Measurements from ENCODE around the gene ZBTB7C. TPM values are rescaled to one million over a fixed set of nuclear protein-coding genes. Genes with fewer than 3 reads are reported as not detected.
A peak's percentile ranks its signal among the peaks of the same experiment; 100 is the strongest.

The ZBTB7C gene
- total RNA-seq, 1 donor from 2014 or later: 0.67 TPM

- no peak for DNase-seq (ENCODE audit: low spot score)
- no peak overlapping the region for H3K27ac Mint-ChIP-seq (ENCODE audit: unreplicated experiment)
- peaks cover 8% of the 10 kb centered on the region for H3K27me3 Mint-ChIP-seq (ENCODE audit: unreplicated experiment)
- H3K36me3 Mint-ChIP-seq (ENCODE audit: low read depth, unreplicated experiment): no peaks in the 10 kb centered on the region
- no peak overlapping the region for H3K4me3 Mint-ChIP-seq (ENCODE audit: unreplicated experiment)
- no peaks in the 10 kb centered on the region for H3K9me3 Mint-ChIP-seq (ENCODE audit: unreplicated experiment)
- H3K4me1 Mint-ChIP-seq (ENCODE audit: unreplicated experiment): no peaks in the 10 kb centered on the region
- TF ChIP-seq CTCF (IDR thresholded peaks at IDR 0.05; ENCODE audit: unreplicated experiment): no peak
Measured at GRCh38 chr18:48039769-48040215, 369.4 kb downstream of the ZBTB7C start.

- H3K27ac Mint-ChIP-seq (ENCODE audit: unreplicated experiment): no peak overlapping the region
- no peak overlapping the region for H3K4me3 Mint-ChIP-seq (ENCODE audit: unreplicated experiment)
- no peak for DNase-seq (ENCODE audit: low spot score)
- no peak for TF ChIP-seq CTCF (IDR thresholded peaks at IDR 0.05; ENCODE audit: unreplicated experiment)
- no peaks in the 10 kb centered on the region for H3K9me3 Mint-ChIP-seq (ENCODE audit: unreplicated experiment)
- peaks cover 6% of the 10 kb centered on the region for H3K27me3 Mint-ChIP-seq (ENCODE audit: unreplicated experiment)
- H3K36me3 Mint-ChIP-seq (ENCODE audit: low read depth, unreplicated experiment): no peaks in the 10 kb centered on the region
- no peaks in the 10 kb centered on the region for H3K4me1 Mint-ChIP-seq (ENCODE audit: unreplicated experiment)
Measured at GRCh38 chr18:48038636-48039035, 370.5 kb downstream of the ZBTB7C start.

GRCh38 chr18:48037481-48038271, 371.5 kb downstream of the ZBTB7C start:
- no peaks in the 10 kb centered on the region for H3K36me3 Mint-ChIP-seq (ENCODE audit: low read depth, unreplicated experiment)
- H3K27me3 Mint-ChIP-seq (ENCODE audit: unreplicated experiment): peaks cover 7% of the 10 kb centered on the region
- TF ChIP-seq CTCF (IDR thresholded peaks at IDR 0.05; ENCODE audit: unreplicated experiment): no peak
- no peaks in the 10 kb centered on the region for H3K4me1 Mint-ChIP-seq (ENCODE audit: unreplicated experiment)
- H3K4me3 Mint-ChIP-seq (ENCODE audit: unreplicated experiment): no peak overlapping the region
- H3K9me3 Mint-ChIP-seq (ENCODE audit: unreplicated experiment): no peaks in the 10 kb centered on the region
- H3K27ac Mint-ChIP-seq (ENCODE audit: unreplicated experiment): no peak overlapping the region
- peak; percentile 35 for DNase-seq (ENCODE audit: low spot score)

GRCh38 chr18:48036641-48037421, 372.4 kb downstream of the ZBTB7C start:
- H3K4me3 Mint-ChIP-seq (ENCODE audit: unreplicated experiment): no peak overlapping the region
- H3K27me3 Mint-ChIP-seq (ENCODE audit: unreplicated experiment): peaks cover 7% of the 10 kb centered on the region
- TF ChIP-seq CTCF (IDR thresholded peaks at IDR 0.05; ENCODE audit: unreplicated experiment): no peak
- no peaks in the 10 kb centered on the region for H3K9me3 Mint-ChIP-seq (ENCODE audit: unreplicated experiment)
- H3K36me3 Mint-ChIP-seq (ENCODE audit: low read depth, unreplicated experiment): no peaks in the 10 kb centered on the region
- H3K4me1 Mint-ChIP-seq (ENCODE audit: unreplicated experiment): no peaks in the 10 kb centered on the region
- no peak overlapping the region for H3K27ac Mint-ChIP-seq (ENCODE audit: unreplicated experiment)
- DNase-seq (ENCODE audit: low spot score): no peak

- Mint-ChIP-seq H3K9me3 (ENCODE audit: unreplicated experiment) (no peaks in the 10 kb centered on the region), H3K27me3 (ENCODE audit: unreplicated experiment) (peaks cover 7% of the 10 kb centered on the region), H3K4me3 (ENCODE audit: unreplicated experiment) (no peak overlapping the region), H3K27ac (ENCODE audit: unreplicated experiment) (no peak overlapping the region), H3K4me1 (ENCODE audit: unreplicated experiment) (no peaks in the 10 kb centered on the region), H3K36me3 (ENCODE audit: low read depth, unreplicated experiment) (no peaks in the 10 kb centered on the region)
- no peak for TF ChIP-seq CTCF (IDR thresholded peaks at IDR 0.05; ENCODE audit: unreplicated experiment)
- DNase-seq (ENCODE audit: low spot score): no peak
Measured at GRCh38 chr18:48036226-48036625, 373.0 kb downstream of the ZBTB7C start.

Data from endothelial cell (in vitro differentiated cells).